Liver (tissue), 9 donors: Measurements from ENCODE around the gene CCNE1. TPM values are rescaled to one million over a fixed set of nuclear protein-coding genes. Genes with fewer than 3 reads are reported as not detected.
A peak's percentile ranks its signal among the peaks of the same experiment; 100 is the strongest.

Experiments used
- DNase-seq: peaks from one replicate; pipeline ENCODE4 v3.0.0-alpha.2; 2017; ENCODE audit warnings: low spot score
- H3K27ac ChIP-seq, 2 donors: one replicate each; pipeline ENCODE4 v1.7.0; 2013; ENCODE audit warnings: inconsistent platforms in 2 of 2, low read length in 2 of 2, control low read depth in 1 of 2, low read depth in 1 of 2, mild to moderate bottlenecking in 1 of 2
- H3K27me3 ChIP-seq, 4 donors: one replicate each; pipeline versions ENCODE4 v1.6.1 to v1.7.0; 2013; ENCODE audit warnings: low read length in 3 of 4, inconsistent platforms in 1 of 4, mild to moderate bottlenecking in 1 of 4, moderate library complexity in 1 of 4; ENCODE audit not compliant: control insufficient read depth in 4 of 4, insufficient read depth in 4 of 4
- H3K36me3 ChIP-seq, 4 donors: one replicate each; pipeline versions ENCODE4 v1.6.1 to v1.7.0; 2013; ENCODE audit warnings: low read length in 3 of 4, mild to moderate bottlenecking in 3 of 4, low read depth in 1 of 4, moderate library complexity in 1 of 4; ENCODE audit not compliant: control insufficient read depth in 4 of 4, insufficient read depth in 3 of 4
- H3K4me1 ChIP-seq, 4 donors: one replicate each; pipeline versions ENCODE4 v1.6.1 to v1.7.0; 2013; ENCODE audit warnings: low read length in 3 of 4, mild to moderate bottlenecking in 3 of 4, moderate library complexity in 1 of 4; ENCODE audit not compliant: control insufficient read depth in 4 of 4, insufficient read depth in 4 of 4
- H3K4me3 ChIP-seq, 3 donors: one replicate each; pipeline versions ENCODE4 v1.6.1 to v1.7.0; 2013; ENCODE audit warnings: low read length in 3 of 3, control low read depth in 1 of 3, low read depth in 1 of 3, mild to moderate bottlenecking in 1 of 3
- H3K9ac ChIP-seq, 2 donors: one replicate each; pipeline ENCODE4 v1.7.0; 2013; ENCODE audit warnings: low read length in 2 of 2, mild to moderate bottlenecking in 2 of 2, moderate library complexity in 2 of 2, control low read depth in 1 of 2, low read depth in 1 of 2
- H3K9me3 ChIP-seq, 4 donors: one replicate each; pipeline versions ENCODE4 v1.6.1 to v1.7.0; 2013; ENCODE audit warnings: low read length in 3 of 4; ENCODE audit not compliant: control insufficient read depth in 4 of 4
- ATF3 ChIP-seq: IDR thresholded peaks from 2 replicates; pipeline ENCODE4 v1.6.1; 2016; ENCODE audit warnings: antibody characterized with exemption
- CTCF ChIP-seq: fragments of 150-350 bp; IDR thresholded peaks from 2 replicates; pipeline ENCODE4 v1.5.1; 2017; ENCODE audit warnings: improper control_type of control experiment, low read depth, low read length; ENCODE audit not compliant: missing input control
- EGR1 ChIP-seq, 2 donors: IDR thresholded peaks; 2 replicates each; pipeline ENCODE4 v1.6.1; 2016 to 2018; ENCODE audit warnings: antibody characterized with exemption in 2 of 2, low read depth in 2 of 2
- FOXA1 ChIP-seq: IDR thresholded peaks from 2 replicates; pipeline ENCODE4 v1.6.1; 2016; ENCODE audit warnings: antibody characterized with exemption
- FOXA2 ChIP-seq: IDR thresholded peaks from 2 replicates; pipeline ENCODE4 v1.6.1; 2016; ENCODE audit warnings: antibody characterized with exemption
- GABPA ChIP-seq, 2 donors: IDR thresholded peaks in 1 of 2; conservative IDR thresholded peaks in 1 of 2; 2 replicates each; pipeline ENCODE4 v1.6.1; 2016; ENCODE audit warnings: antibody characterized with exemption in 2 of 2, mild to moderate bottlenecking in 1 of 2, moderate library complexity in 1 of 2
- HNF4A ChIP-seq, 2 donors: conservative IDR thresholded peaks; 2 replicates each; pipeline ENCODE4 v1.6.1; 2016; ENCODE audit warnings: antibody characterized with exemption in 2 of 2, mild to moderate bottlenecking in 2 of 2
- HNF4G ChIP-seq: IDR thresholded peaks from 2 replicates; pipeline ENCODE4 v1.6.1; 2016; ENCODE audit warnings: antibody characterized with exemption
- MAX ChIP-seq: IDR thresholded peaks from 2 replicates; pipeline ENCODE4 v1.6.1; 2016; ENCODE audit warnings: antibody characterized with exemption
- NR2F2 ChIP-seq: IDR thresholded peaks from 2 replicates; pipeline ENCODE4 v1.6.1; 2016; ENCODE audit warnings: antibody characterized with exemption
- REST ChIP-seq: IDR thresholded peaks from 2 replicates; pipeline ENCODE4 v1.6.1; 2016; ENCODE audit warnings: antibody characterized with exemption, mild to moderate bottlenecking
- RXRA ChIP-seq, 2 donors: IDR thresholded peaks; 2 replicates each; pipeline ENCODE4 v1.6.1; 2017 to 2018; ENCODE audit warnings: antibody characterized with exemption in 2 of 2, mild to moderate bottlenecking in 1 of 2
- TAF1 ChIP-seq: conservative IDR thresholded peaks from 2 replicates; pipeline ENCODE4 v1.6.1; 2016; ENCODE audit warnings: antibody characterized with exemption, mild to moderate bottlenecking
- YY1 ChIP-seq: IDR thresholded peaks from 2 replicates; pipeline ENCODE4 v1.6.1; 2016; ENCODE audit warnings: antibody characterized with exemption, mild to moderate bottlenecking
- ZBTB33 ChIP-seq: IDR thresholded peaks from 2 replicates; pipeline ENCODE4 v1.6.1; 2016; ENCODE audit warnings: antibody characterized with exemption
- WGBS: extraction: QIAGEN DNeasy Blood & Tissue Kit; methylation state at CpG from one replicate; pipeline ENCODE4 v1.1.7; 2013; 5-methylcytosine and 5-hydroxymethylcytosine counted together
- polyA plus RNA-seq, 2 donors: library from polyadenylated mRNA; stranded (reverse) in 1 of 2; unstranded in 1 of 2; fragments of 200-250 nt in 1 of 2; fragments of >200 nt in 1 of 2; fragmentation: Nextera tagmentation in 1 of 2; extraction: Ambion mirVana in 1 of 2; gene quantifications; one replicate each; pipeline versions ENCODE4 v1.2.1 to v1.2.3, GENCODE V29; 2013 to 2015
- total RNA-seq, 2 donors: library from RNA; depleted of rRNA; stranded (reverse); fragments of >200 nt; gene quantifications; one replicate each; pipeline ENCODE4 v1.2.3, GENCODE V29; 2014
- donor health status: healthy.
- donor health status: healthy.
- donor health status: healthy.
- donor health status: healthy.
- donor health status: healthy.

CCNE1 gene
- total and polyA plus RNA-seq, 4 donors = 0.32 to 19.5 (median 0.79) TPM

GRCh38 chr19:29810504-29810871 lies 1.3 kb upstream of the CCNE1 start:
- WGBS = 90% methylated on average over 4 of the region's 4 CpGs
- no peaks in the 10 kb centered on the region for H3K27me3 ChIP-seq
- H3K27ac ChIP-seq = no peak overlapping the region
- no peak overlapping the region for H3K9ac ChIP-seq
- no peak overlapping the region for H3K4me3 ChIP-seq
- DNase-seq = peak; percentile 50
- no peaks in the 10 kb centered on the region for H3K9me3 ChIP-seq
- no peaks in the 10 kb centered on the region for H3K36me3 ChIP-seq
- H3K4me1 ChIP-seq = peaks cover 0 to 12% (median 4%) of the 10 kb centered on the region in 4 donors
- TF ChIP-seq HNF4A (conservative IDR thresholded peaks at IDR 0.05) (no peak), CTCF (no peak), HNF4G (no peak), TAF1 (no peak), FOXA2 (no peak), REST (no peak), MAX (no peak), YY1 (no peak), EGR1 (IDR thresholded peaks at IDR 0.05; ENCODE audit: low read depth in 2 of 2) (no peak)

GRCh38 chr19:29812080-29812880 lies 489 bp downstream of the CCNE1 start:
- Histone ChIP-seq H3K36me3 (no peaks in the 10 kb centered on the region), H3K27me3 (no peaks in the 10 kb centered on the region), H3K9me3 (no peaks in the 10 kb centered on the region), H3K4me3 (peak overlapping the region in 1 of 3 donors; percentile 84), H3K27ac (no peak overlapping the region), H3K4me1 (peaks cover 0 to 12% (median 4%) of the 10 kb centered on the region in 4 donors), H3K9ac (no peak overlapping the region)
- 4% methylated on average over 104 of the region's 104 CpGs for WGBS
- peak; percentile 37 for DNase-seq
- no peak for TF ChIP-seq NR2F2
- no peak for TF ChIP-seq FOXA1
- TF ChIP-seq ATF3 = no peak
- no peak for TF ChIP-seq RXRA (IDR thresholded peaks at IDR 0.05)
- TF ChIP-seq ZBTB33 = no peak
- TF ChIP-seq GABPA (IDR thresholded peaks at IDR 0.05 in 1 of 2, conservative IDR thresholded peaks at IDR 0.05 in 1 of 2) = no peak
- TF ChIP-seq CTCF = no peak
